ENCODE measurements around the gene SMAD3. TPM values are rescaled to one million over a fixed set of nuclear protein-coding genes. Genes with fewer than 3 reads are reported as not detected.

The SMAD3 gene
- total and polyA plus RNA-seq, 2 donors (not counting 1 experiment from before 2014, with no cell fraction given) = 55.9 to 163 TPM

- POLR2A ChIA-PET = no interaction called here
- 91% methylated on average over 8 of the region's 15 CpGs for WGBS (ENCODE audit: insufficient coverage)
- Histone ChIP-seq H4K20me1 (ENCODE audit: control insufficient read depth, insufficient read depth, low read length, poor library complexity, severe bottlenecking) (no peaks in the 10 kb centered on the region), H3K4me2 (replicated peaks; ENCODE audit: low read depth, low read length, poor library complexity, severe bottlenecking) (peak overlapping the region; percentile 71), H3K79me2 (ENCODE audit: control insufficient read depth, insufficient read depth, low read length) (peaks cover 96% of the 10 kb centered on the region), H2AFZ (ENCODE audit: insufficient read depth, low read depth, low read length, poor library complexity, severe bottlenecking) (no peak overlapping the region), H3K27me3 (replicated peaks in 1 of 4; ENCODE audit: control extremely low read depth in 1 of 4, control insufficient read depth in 3 of 4, insufficient read depth in 4 of 4, low read length in 3 of 4) (no peaks in the 10 kb centered on the region), H3K4me1 (ENCODE audit: control insufficient read depth in 2 of 2, insufficient read depth in 2 of 2, low read length in 2 of 2) (peaks cover 97 to 99% of the 10 kb centered on the region in 2 donors), H3K4me3 (ENCODE audit: control extremely low read depth in 1 of 5, extremely low read depth in 1 of 5, insufficient read depth in 1 of 5, low read depth in 2 of 5, low read length in 4 of 5) (no peak overlapping the region), H3K27ac (ENCODE audit: low read length in 2 of 2) (peak overlapping the region; percentile 88 to 90), H3K9me3 (ENCODE audit: control extremely low read depth in 1 of 3, control insufficient read depth in 2 of 3, insufficient read depth in 1 of 3, low read length in 2 of 3) (peaks cover 0 to under 1% (median 0%) of the 10 kb centered on the region in 3 donors), H3K36me3 (replicated peaks in 1 of 2; ENCODE audit: control extremely low read depth in 1 of 2, control insufficient read depth in 1 of 2, extremely low read depth in 1 of 2, insufficient read depth in 2 of 2, low read length in 1 of 2) (peaks cover 4 to 17% of the 10 kb centered on the region in 2 experiments), H3K9ac (ENCODE audit: low read length) (no peak overlapping the region)
- Mint-ChIP-seq H3K4me1 (peaks cover 99% of the 10 kb centered on the region), H3K9me3 (ENCODE audit: insufficient read depth) (no peaks in the 10 kb centered on the region), H3K4me3 (peak overlapping the region; percentile 79), H3K27me3 (no peaks in the 10 kb centered on the region), H3K27ac (peak overlapping the region; percentile 97)
- CTCF ChIA-PET = interaction anchor here (1.3 to 9.1 kb wide), 2 partner anchors 7 to 143 kb away, joined by 3 to 109 read pairs; no protein-coding TSS in a partner anchor
- intact Hi-C loops (cut with micrococcal nuclease) = loop anchor here (10.0 kb wide), 2 partner anchors 225 to 695 kb away; no protein-coding TSS in a partner anchor
- DNase-seq (no peak), ATAC-seq (ENCODE audit: low read depth) (no peak)
- TF ChIP-seq CTCF (IDR thresholded peaks at IDR 0.05) (no peak), EZH2 (IDR thresholded peaks at IDR 0.05; ENCODE audit: borderline replicate concordance, insufficient read depth, low read depth, low read length, poor library complexity, severe bottlenecking) (no peak)
Observed at GRCh38 chr15:67089217-67090193, 24.1 kb downstream of the SMAD3 start.
